Common myeloid progenitor, CD34-positive (primary cell): ENCODE data around the gene LAMA4.

Source experiments
- CTCF ChIA-PET: fragments of 350-600 bp; sonication (Branson Sonifier 250); formaldehyde crosslinking; loops from one replicate; lab custom pipeline; 2021; ENCODE audit warnings: antibody characterized with exemption; lab: Charles Lee
- POLR2A ChIA-PET: fragments of 350-600 bp; sonication (Branson Sonifier 250); formaldehyde crosslinking; loops from one replicate; lab custom pipeline; 2021; ENCODE audit warnings: antibody characterized with exemption; lab: Charles Lee
- DNase-seq, 3 donors: peaks; one replicate each; pipeline versions ENCODE4 v3.0.0 to v3.0.0-alpha.2; 2013
- H3K27ac ChIP-seq, 2 experiments: 1 replicate in 1 of 2; 2 replicates in 1 of 2; pipeline ENCODE4 v1.7.0; 2013; ENCODE audit warnings: inconsistent platforms in 2 of 2, low read length in 2 of 2, mild to moderate bottlenecking in 2 of 2, low read depth in 1 of 2, moderate library complexity in 1 of 2; ENCODE audit not compliant: severe bottlenecking in 2 of 2, insufficient read depth in 1 of 2, poor library complexity in 1 of 2
- H3K27me3 ChIP-seq, 5 experiments: replicated peaks in 2 of 5; 1 replicate in 3 of 5; 2 replicates in 2 of 5; pipeline versions ENCODE4 v1.6.1 to v1.7.0; 2013; ENCODE audit warnings: low read length in 4 of 5, mild to moderate bottlenecking in 2 of 5, moderate library complexity in 2 of 5, inconsistent platforms in 1 of 5; ENCODE audit not compliant: insufficient read depth in 5 of 5, control insufficient read depth in 4 of 5
- H3K36me3 ChIP-seq, 4 experiments: 1 replicate in 2 of 4; 2 replicates in 2 of 4; pipeline versions ENCODE4 v1.6.1 to v1.7.0; 2013; ENCODE audit warnings: low read length in 3 of 4, control low read depth in 1 of 4, mild to moderate bottlenecking in 1 of 4; ENCODE audit not compliant: control insufficient read depth in 4 of 4, insufficient read depth in 4 of 4
- H3K4me1 ChIP-seq, 4 experiments: 1 replicate in 3 of 4; 2 replicates in 1 of 4; pipeline versions ENCODE4 v1.6.1 to v1.7.1; 2013; ENCODE audit warnings: low read length in 3 of 4, mild to moderate bottlenecking in 3 of 4, control low read depth in 1 of 4, inconsistent platforms in 1 of 4, moderate library complexity in 1 of 4; ENCODE audit not compliant: control insufficient read depth in 4 of 4, insufficient read depth in 4 of 4; ENCODE audit errors: control extremely low read depth in 1 of 4
- H3K4me3 ChIP-seq, 7 experiments: 1 replicate in 4 of 7; 2 replicates in 3 of 7; pipeline versions ENCODE4 v1.5.1 to v1.7.0; 2013; ENCODE audit warnings: mild to moderate bottlenecking in 7 of 7, low read length in 6 of 7, moderate library complexity in 6 of 7, inconsistent platforms in 2 of 7, low read depth in 2 of 7, control low read depth in 1 of 7; ENCODE audit not compliant: insufficient read depth in 4 of 7, control insufficient read depth in 1 of 7; ENCODE audit errors: extremely low read depth in 1 of 7
- H3K9me3 ChIP-seq, 5 experiments: 1 replicate in 4 of 5; 2 replicates in 1 of 5; pipeline versions ENCODE4 v1.6.1 to v1.7.1; 2013; ENCODE audit warnings: low read length in 4 of 5, mild to moderate bottlenecking in 2 of 5, inconsistent platforms in 1 of 5, low read depth in 1 of 5, moderate library complexity in 1 of 5; ENCODE audit not compliant: control insufficient read depth in 4 of 5, insufficient read depth in 2 of 5; ENCODE audit errors: control extremely low read depth in 1 of 5
- WGBS: methylation state at CpG from one replicate; pipeline ENCODE4 v1.1.5; 2013; ENCODE audit not compliant: insufficient coverage; 5-methylcytosine and 5-hydroxymethylcytosine counted together

Gene LAMA4

DNA sequence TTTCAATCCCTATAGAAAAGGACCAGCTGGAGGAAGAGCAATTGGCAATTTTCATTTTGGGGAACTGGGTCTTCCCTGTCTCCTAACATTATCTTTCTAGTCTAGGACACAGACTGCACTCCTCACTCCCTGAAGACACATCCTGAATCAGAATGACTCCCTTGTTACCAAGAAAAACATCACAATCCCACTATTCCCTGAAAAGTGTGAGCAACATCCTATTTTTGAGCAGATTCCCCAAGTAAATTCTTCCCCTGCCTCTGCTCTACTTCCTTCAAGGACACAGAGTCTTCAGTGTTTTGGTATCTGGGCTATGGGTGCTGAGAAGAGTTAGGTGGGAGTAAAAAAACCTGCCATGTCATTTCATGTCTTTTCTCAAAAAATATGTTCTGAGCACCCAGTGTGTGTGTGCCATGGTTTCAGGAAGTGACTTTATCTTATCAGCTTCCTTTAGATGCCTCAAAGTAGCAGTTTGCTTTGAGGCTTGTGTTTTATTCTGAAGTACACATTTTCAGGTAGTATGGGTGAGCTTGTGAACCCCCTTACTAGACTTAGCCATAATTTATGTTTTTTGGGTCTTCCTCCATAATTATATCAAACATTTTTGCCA lies 12.4 kb downstream of the LAMA4 start:
- Histone ChIP-seq H3K27me3 (no peaks in the 10 kb centered on the region), H3K4me1 (peaks cover 13 to 21% (median 15%) of the 10 kb centered on the region in 4 experiments), H3K36me3 (no peaks in the 10 kb centered on the region), H3K9me3 (no peaks in the 10 kb centered on the region), H3K27ac (no peak overlapping the region), H3K4me3 (no peak overlapping the region)
- POLR2A ChIA-PET = no interaction called here
- DNase-seq = peak; percentile 37 to 80 (median 63)
- CTCF ChIA-PET = interaction anchor here (1.4 kb wide), 1 partner anchor 36 kb away, joined by 3 read pairs; no protein-coding TSS in a partner anchor

DNA sequence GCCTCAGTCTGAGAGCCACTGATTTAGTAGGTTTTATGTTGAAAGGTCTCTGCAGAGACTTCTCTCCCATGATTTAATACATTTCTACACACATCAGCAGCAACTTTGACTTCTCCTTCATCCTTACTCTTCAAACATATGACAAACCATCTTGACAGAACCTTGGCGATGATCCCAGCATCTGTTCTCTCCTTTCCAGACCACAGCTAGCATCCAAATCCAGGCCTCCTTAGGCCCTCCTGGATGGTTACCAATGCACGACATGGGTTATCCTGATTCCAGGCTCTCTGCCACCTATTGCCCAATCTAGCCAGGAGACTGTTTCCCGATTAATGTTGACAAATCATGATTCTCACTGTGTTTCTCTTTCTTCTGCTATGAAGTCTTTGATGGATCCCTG lies 16.8 kb downstream of the LAMA4 start:
- H3K9me3 ChIP-seq = no peaks in the 10 kb centered on the region
- H3K27ac ChIP-seq = no peak overlapping the region
- peak in 1 of 3 donors; percentile 6 for DNase-seq
- POLR2A ChIA-PET = no interaction called here
- H3K4me1 ChIP-seq = peaks cover 11 to 18% (median 13%) of the 10 kb centered on the region in 4 experiments
- CTCF ChIA-PET = no interaction called here
- 92% methylated on average over 3 of the region's 3 CpGs for WGBS
- H3K36me3 ChIP-seq = no peaks in the 10 kb centered on the region
- H3K4me3 ChIP-seq = no peak overlapping the region
- no peaks in the 10 kb centered on the region for H3K27me3 ChIP-seq

DNA sequence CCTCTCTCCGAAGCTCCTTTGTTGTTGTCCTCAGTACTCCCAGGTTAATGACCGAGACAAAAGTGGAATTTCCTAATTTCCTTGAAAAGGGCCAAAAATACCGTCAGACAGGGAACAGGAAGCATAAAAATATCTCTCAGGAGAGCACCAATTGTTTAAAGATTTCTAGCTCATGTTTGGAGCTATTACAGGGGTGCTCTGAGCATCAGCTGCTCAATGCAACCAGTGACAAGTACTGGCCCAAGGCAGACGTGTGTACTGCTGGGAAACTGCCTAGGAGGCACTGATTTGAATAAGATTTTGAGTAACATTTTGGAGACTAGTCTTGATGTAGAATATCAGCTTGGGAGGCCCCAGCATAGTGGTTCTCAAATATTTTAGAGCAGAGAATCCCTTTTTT lies 17.3 kb downstream of the LAMA4 start:
- POLR2A ChIA-PET = no interaction called here
- CTCF ChIA-PET = no interaction called here
- WGBS = 97% methylated on average over 3 of the region's 4 CpGs

DNA sequence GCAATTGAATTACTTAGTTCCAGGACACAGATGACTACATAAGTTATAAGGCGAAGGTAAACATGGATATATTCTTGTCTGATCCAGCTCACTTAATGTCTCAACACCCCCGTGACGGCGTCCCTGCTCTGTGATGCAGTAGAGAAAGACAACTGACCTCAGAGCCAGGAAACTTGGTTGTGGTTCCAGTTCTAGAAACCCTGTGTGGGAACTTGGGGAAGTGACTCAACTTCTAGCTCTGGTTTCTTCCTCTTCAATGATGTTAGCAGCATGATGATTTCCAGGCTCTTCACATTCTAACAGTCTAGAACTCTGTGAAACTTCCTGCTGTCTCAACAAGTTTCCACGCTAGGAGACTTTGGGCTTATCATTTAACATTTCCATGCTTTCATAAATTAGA lies 18.4 kb downstream of the LAMA4 start:
- POLR2A ChIA-PET = no interaction called here
- Histone ChIP-seq H3K36me3 (no peaks in the 10 kb centered on the region), H3K4me1 (peaks cover 0 to 7% (median 2%) of the 10 kb centered on the region in 4 experiments), H3K9me3 (no peaks in the 10 kb centered on the region), H3K27ac (no peak overlapping the region), H3K27me3 (no peaks in the 10 kb centered on the region), H3K4me3 (no peak overlapping the region)
- CTCF ChIA-PET = interaction anchor here (0.9 kb wide), 1 partner anchor 61 kb away, joined by 3 read pairs; no protein-coding TSS in a partner anchor
- DNase-seq = peak; percentile 49 to 80 (median 78)
- 67% methylated on average over 4 of the region's 5 CpGs for WGBS

More for the DNA sequence above, 17.3 kb downstream of the LAMA4 start:
- peaks cover 6 to 12% (median 8%) of the 10 kb centered on the region in 4 experiments for H3K4me1 ChIP-seq
- no peaks in the 10 kb centered on the region for H3K9me3 ChIP-seq
- no peak for DNase-seq
- H3K27me3 ChIP-seq = no peaks in the 10 kb centered on the region
- no peak overlapping the region for H3K27ac ChIP-seq
- H3K36me3 ChIP-seq = no peaks in the 10 kb centered on the region
- H3K4me3 ChIP-seq = no peak overlapping the region

- Histone ChIP-seq H3K36me3 (no peaks in the 10 kb centered on the region), H3K4me3 (no peak overlapping the region), H3K9me3 (no peaks in the 10 kb centered on the region), H3K27ac (no peak overlapping the region), H3K4me1 (peaks cover 0 to 7% (median 2%) of the 10 kb centered on the region in 4 experiments), H3K27me3 (no peaks in the 10 kb centered on the region)
- 0% methylated on average over 1 of the region's 5 CpGs for WGBS
- DNase-seq = peak in 1 of 3 donors; percentile 41
- ChIA-PET CTCF (interaction anchor here (0.7 kb wide), 1 partner anchor 17 kb away, joined by 3 read pairs; no protein-coding TSS in a partner anchor), POLR2A (no interaction called here)
Observed at GRCh38 chr6:112234601-112235000, 19.8 kb downstream of the LAMA4 start.

DNA sequence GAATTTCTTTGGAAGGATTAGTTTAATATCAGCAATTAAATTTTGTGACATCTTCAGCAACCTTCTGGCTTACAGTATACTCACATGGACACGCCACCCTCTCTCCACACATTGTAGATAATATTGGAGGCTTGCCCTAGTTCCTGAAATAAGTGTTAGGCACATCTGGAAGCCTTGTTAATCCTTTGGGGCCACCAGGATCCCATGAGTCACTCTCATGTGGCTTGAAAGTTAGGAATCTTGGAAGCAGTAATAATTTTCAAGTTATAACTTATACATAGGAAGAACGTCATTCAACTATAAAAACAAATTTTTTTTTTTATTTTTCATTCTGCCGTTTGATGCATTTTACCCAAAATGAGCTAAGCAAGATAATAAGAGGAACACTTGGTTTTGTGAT lies 20.5 kb downstream of the LAMA4 start:
- no peaks in the 10 kb centered on the region for H3K36me3 ChIP-seq
- H3K4me3 ChIP-seq = no peak overlapping the region
- ChIA-PET POLR2A (no interaction called here), CTCF (interaction anchor here (0.7 kb wide), 1 partner anchor 18 kb away, joined by 3 read pairs; no protein-coding TSS in a partner anchor)
- WGBS = no CpG with 5 or more reads among the region's 3 CpGs
- DNase-seq = no peak
- no peaks in the 10 kb centered on the region for H3K9me3 ChIP-seq
- H3K27me3 ChIP-seq = no peaks in the 10 kb centered on the region
- peaks cover 0 to 7% (median 2%) of the 10 kb centered on the region in 4 experiments for H3K4me1 ChIP-seq
- H3K27ac ChIP-seq = no peak overlapping the region

GRCh38 chr6:112232845-112233256 lies 21.5 kb downstream of the LAMA4 start:
- Histone ChIP-seq H3K27me3 (no peaks in the 10 kb centered on the region), H3K36me3 (no peaks in the 10 kb centered on the region), H3K4me1 (peaks cover 0 to 7% (median 2%) of the 10 kb centered on the region in 4 experiments), H3K27ac (no peak overlapping the region), H3K9me3 (no peaks in the 10 kb centered on the region), H3K4me3 (no peak overlapping the region)
- DNase-seq = no peak
- CTCF ChIA-PET = no interaction called here
- POLR2A ChIA-PET = no interaction called here
- WGBS = 94% methylated on average over 3 of the region's 5 CpGs
